Suprapubic skin (tissue), 3 donors: ENCODE data around the gene SRXN1.

Source experiments
- CTCF ChIP-seq, 2 donors: fragments of 200-600 bp in 1 of 2; fragments of 450-650 bp in 1 of 2; sonication (generic) in 1 of 2; IDR thresholded peaks; one replicate each; pipeline ENCODE4 v1.5.1; 2016 to 2019; ENCODE audit warnings: antibody characterized with exemption in 2 of 2, mild to moderate bottlenecking in 1 of 2, moderate library complexity in 1 of 2
- POLR2A ChIP-seq, 2 donors: fragments of 450-650 bp; IDR thresholded peaks; one replicate each; pipeline ENCODE4 v1.6.1; 2017; ENCODE audit warnings: antibody characterized with exemption in 2 of 2, mild to moderate bottlenecking in 2 of 2, moderate library complexity in 2 of 2

- TF ChIP-seq CTCF (IDR thresholded peaks at IDR 0.05) = no peak
- no peak for TF ChIP-seq POLR2A (IDR thresholded peaks at IDR 0.05)
These were observed 17.1 kb downstream of the SRXN1 start for GRCh38 chr20:635893-636338.
